Ectodermal cell (in vitro differentiated cells): ENCODE data around the gene TPI1.
"Not testable (repeated sequence)": the region's sequence is repeated elsewhere in the genome, so short reads cannot be mapped to it uniquely, and the experiment has no call there.

Experiments
- H3K27ac ChIP-seq: 2 replicates; pipeline ENCODE4 v1.7.0; 2013; ENCODE audit warnings: mild to moderate bottlenecking, low read depth, low read length; ENCODE audit not compliant: insufficient read depth, poor library complexity, severe bottlenecking
- H3K27me3 ChIP-seq: 2 replicates; pipeline ENCODE4 v1.7.0; 2013; ENCODE audit warnings: mild to moderate bottlenecking, low read length; ENCODE audit not compliant: insufficient read depth, control insufficient read depth, poor library complexity, severe bottlenecking
- H3K36me3 ChIP-seq: one replicate; pipeline ENCODE4 v1.7.0; 2013; ENCODE audit warnings: low read length; ENCODE audit not compliant: control insufficient read depth, insufficient read depth
- H3K4me1 ChIP-seq: one replicate; pipeline ENCODE4 v1.7.0; 2013; ENCODE audit warnings: low read length; ENCODE audit not compliant: control insufficient read depth, insufficient read depth
- H3K4me3 ChIP-seq: 2 replicates; pipeline ENCODE4 v1.7.0; 2013; ENCODE audit warnings: low read depth, low read length, control low read depth; ENCODE audit not compliant: insufficient read depth
- H3K9me3 ChIP-seq: 2 replicates; pipeline ENCODE4 v1.7.0; 2013; ENCODE audit warnings: mild to moderate bottlenecking, low read length, moderate library complexity; ENCODE audit not compliant: control insufficient read depth
- WGBS, 2 experiments: methylation state at CpG; one replicate each; pipeline ENCODE4 v1.1.7; 2013; ENCODE audit warnings: missing lambda C conversion rate in 2 of 2; 5-methylcytosine and 5-hydroxymethylcytosine counted together

The TPI1 gene

DNA sequence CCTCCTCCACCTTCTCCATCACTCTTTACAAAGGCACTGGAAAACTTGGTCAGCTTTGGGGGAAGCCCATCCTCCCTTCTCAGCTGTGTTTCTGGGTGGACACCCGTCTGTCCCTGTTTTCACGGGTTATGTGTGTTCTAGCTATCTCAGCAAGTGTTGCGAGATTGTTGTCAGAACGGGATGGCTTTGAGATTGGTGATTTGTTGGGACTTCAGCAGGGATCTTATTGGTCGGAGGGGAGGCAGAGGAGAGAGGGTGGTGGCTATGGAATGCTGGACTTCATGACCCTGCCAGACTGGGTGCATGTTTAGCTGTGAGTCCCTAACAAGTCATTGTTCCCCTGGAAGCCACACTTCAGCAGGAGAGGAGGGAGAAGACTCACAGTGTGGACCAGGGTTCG is 13.3 kb upstream of the TPI1 start:
- H3K9me3 ChIP-seq: no peaks in the 10 kb centered on the region
- H3K36me3 ChIP-seq: peaks cover 32% of the 10 kb centered on the region
- no peaks in the 10 kb centered on the region for H3K27me3 ChIP-seq
- H3K27ac ChIP-seq: no peak overlapping the region
- WGBS, 2 experiments: 91 to 92% methylated on average over 6 of the region's 6 CpGs
- H3K4me3 ChIP-seq: no peak overlapping the region
- peaks cover 21% of the 10 kb centered on the region for H3K4me1 ChIP-seq

DNA sequence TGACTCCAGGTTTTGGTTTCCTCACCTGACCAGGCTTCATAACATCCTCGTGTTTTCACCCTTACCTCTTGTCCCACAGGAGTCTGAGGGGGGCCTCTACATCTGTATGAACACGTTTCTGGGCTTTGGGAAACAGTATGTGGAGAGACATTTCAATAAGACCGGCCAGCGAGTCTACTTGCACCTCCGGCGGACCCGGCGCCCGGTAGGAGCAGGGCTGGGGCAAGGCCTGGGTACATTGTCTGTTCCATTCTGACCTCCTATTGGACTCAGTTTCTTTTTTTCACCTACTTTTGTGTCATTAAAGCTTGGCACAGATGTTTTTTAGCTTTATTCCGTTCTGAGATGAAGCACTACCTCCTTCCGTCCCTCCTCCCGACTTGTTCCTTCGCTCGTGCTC is 12.0 kb upstream of the TPI1 start:
- WGBS, 2 experiments: 95 to 96% methylated on average over 14 of the region's 14 CpGs
- H3K36me3 ChIP-seq: peaks cover 35% of the 10 kb centered on the region

DNA sequence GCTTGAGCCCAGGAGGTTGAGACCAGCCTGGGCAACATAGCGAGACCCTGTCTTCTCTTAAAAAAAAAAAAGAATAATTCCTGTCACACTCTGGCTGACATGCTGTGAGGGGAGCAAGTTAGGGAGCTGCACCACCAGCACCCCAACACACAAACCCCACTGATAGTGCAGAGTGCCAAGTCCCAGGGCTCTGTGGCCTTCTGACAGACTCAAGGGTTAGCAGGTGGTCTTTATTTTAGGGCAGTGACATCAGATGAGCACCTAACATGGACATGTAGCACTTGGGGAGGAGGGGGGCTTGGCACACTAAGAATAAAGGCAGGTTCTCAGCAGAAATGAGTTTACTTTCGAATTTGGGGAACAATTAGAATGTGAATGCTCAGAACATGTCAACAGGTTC is 8.5 kb upstream of the TPI1 start:
- no peak overlapping the region for H3K4me3 ChIP-seq
- H3K36me3 ChIP-seq: peaks cover 62% of the 10 kb centered on the region
- no peaks in the 10 kb centered on the region for H3K27me3 ChIP-seq
- no peak overlapping the region for H3K27ac ChIP-seq
- no peaks in the 10 kb centered on the region for H3K4me1 ChIP-seq
- no peaks in the 10 kb centered on the region for H3K9me3 ChIP-seq
- 88 to 93% methylated on average over 2 of the region's 2 CpGs for WGBS, 2 experiments

More for the DNA sequence above, 12.0 kb upstream of the TPI1 start:
- peaks cover 11% of the 10 kb centered on the region for H3K4me1 ChIP-seq
- no peaks in the 10 kb centered on the region for H3K27me3 ChIP-seq
- no peaks in the 10 kb centered on the region for H3K9me3 ChIP-seq
- H3K4me3 ChIP-seq: no peak overlapping the region
- H3K27ac ChIP-seq: no peak overlapping the region

DNA sequence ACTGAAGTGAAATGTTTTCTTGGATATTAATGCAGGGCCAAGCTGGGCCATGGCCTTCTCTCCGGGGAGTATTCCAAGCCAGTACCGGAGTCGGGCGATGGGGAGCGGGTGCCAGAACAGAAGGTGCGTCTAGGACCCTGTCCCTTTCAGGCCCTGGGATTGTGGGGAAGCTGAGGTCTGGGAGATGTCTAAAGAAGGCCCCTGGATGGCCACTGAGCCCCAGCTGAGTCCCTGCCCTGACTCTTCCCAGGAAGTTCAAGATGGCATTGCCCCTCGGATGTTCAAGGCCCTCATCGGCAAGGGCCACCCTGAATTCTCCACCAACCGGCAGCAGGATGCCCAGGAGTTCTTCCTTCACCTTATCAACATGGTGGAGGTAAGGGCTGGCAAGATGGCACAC is 7.2 kb upstream of the TPI1 start:
- Histone ChIP-seq H3K27me3 (no peaks in the 10 kb centered on the region), H3K36me3 (peaks cover 73% of the 10 kb centered on the region), H3K9me3 (no peaks in the 10 kb centered on the region), H3K27ac (no peak overlapping the region), H3K4me1 (no peaks in the 10 kb centered on the region), H3K4me3 (no peak overlapping the region)
- 98% methylated on average over 9 of the region's 9 CpGs for WGBS, 2 experiments

GRCh38 chr12:6860942-6861341 is 6.4 kb upstream of the TPI1 start:
- WGBS, 2 experiments: 95 to 96% methylated on average over 7 of the region's 7 CpGs
- Histone ChIP-seq H3K36me3 (peaks cover 76% of the 10 kb centered on the region), H3K9me3 (no peaks in the 10 kb centered on the region), H3K4me3 (no peak overlapping the region), H3K27ac (no peak overlapping the region), H3K4me1 (no peaks in the 10 kb centered on the region), H3K27me3 (no peaks in the 10 kb centered on the region)

- no peak overlapping the region for H3K27ac ChIP-seq
- H3K4me1 ChIP-seq: peaks cover 2% of the 10 kb centered on the region
- H3K27me3 ChIP-seq: no peaks in the 10 kb centered on the region
- no peak overlapping the region for H3K4me3 ChIP-seq
- H3K36me3 ChIP-seq: peaks cover 77% of the 10 kb centered on the region
- no peaks in the 10 kb centered on the region for H3K9me3 ChIP-seq
- WGBS, 2 experiments: 94% methylated on average over 9 of the region's 9 CpGs
Observed at GRCh38 chr12:6861391-6861790, 5.9 kb upstream of the TPI1 start.

DNA sequence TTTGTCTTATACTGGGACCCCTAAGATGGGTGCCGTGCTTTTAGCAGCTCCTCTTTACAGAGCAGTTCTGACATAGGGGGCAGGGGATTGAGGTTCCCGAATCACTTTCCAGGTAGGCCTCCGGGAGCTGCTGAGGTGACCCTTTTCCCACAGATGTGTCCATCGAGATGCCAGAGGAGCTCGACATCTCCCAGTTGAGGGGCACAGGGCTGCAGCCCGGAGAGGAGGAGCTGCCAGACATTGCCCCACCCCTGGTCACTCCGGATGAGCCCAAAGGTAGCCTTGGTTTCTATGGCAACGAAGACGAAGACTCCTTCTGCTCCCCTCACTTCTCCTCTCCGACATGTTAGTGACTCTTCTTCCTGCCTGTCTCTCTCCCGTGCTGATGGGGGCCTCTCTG is 4.3 kb upstream of the TPI1 start:
- no peak overlapping the region for H3K4me3 ChIP-seq
- H3K27ac ChIP-seq: no peak overlapping the region
- H3K9me3 ChIP-seq: no peaks in the 10 kb centered on the region
- WGBS, 2 experiments: 93 to 94% methylated on average over 11 of the region's 11 CpGs
- H3K27me3 ChIP-seq: no peaks in the 10 kb centered on the region
- peaks cover 9% of the 10 kb centered on the region for H3K4me1 ChIP-seq
- H3K36me3 ChIP-seq: peaks cover 65% of the 10 kb centered on the region

- Histone ChIP-seq H3K4me3 (no peak overlapping the region), H3K9me3 (no peaks in the 10 kb centered on the region), H3K4me1 (peaks cover 9% of the 10 kb centered on the region), H3K36me3 (peaks cover 58% of the 10 kb centered on the region), H3K27me3 (no peaks in the 10 kb centered on the region), H3K27ac (no peak overlapping the region)
- 94 to 97% methylated on average over 16 of the region's 16 CpGs for WGBS, 2 experiments
Observed at GRCh38 chr12:6863586-6864321, 3.6 kb upstream of the TPI1 start.

DNA sequence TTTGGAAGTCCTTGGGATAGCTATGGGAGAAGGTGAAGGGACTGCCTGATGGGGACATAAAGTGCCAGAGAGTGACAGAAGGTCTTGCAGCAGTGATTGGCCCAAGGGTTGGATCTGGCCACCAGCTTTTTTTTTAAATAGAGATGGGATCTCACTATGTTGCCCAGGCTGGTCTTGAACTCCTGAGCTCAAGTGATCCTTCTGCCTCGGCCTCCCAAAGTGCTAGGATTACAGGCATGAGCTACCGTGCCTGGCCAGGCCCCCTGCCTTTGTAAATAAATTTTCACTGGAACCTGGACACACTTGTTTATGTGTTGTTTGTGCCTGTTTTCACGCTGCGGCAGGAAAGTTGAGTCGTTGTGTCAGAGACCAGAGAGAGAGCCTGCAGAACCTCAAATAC is 2.0 kb upstream of the TPI1 start:
- H3K9me3 ChIP-seq, H3K4me1 ChIP-seq, H3K27ac ChIP-seq, H3K4me3 ChIP-seq, H3K27me3 ChIP-seq: not testable (repeated sequence)
- peaks cover 53% of the 10 kb centered on the region for H3K36me3 ChIP-seq
- WGBS, 2 experiments: 94 to 97% methylated on average over 5 of the region's 5 CpGs

DNA sequence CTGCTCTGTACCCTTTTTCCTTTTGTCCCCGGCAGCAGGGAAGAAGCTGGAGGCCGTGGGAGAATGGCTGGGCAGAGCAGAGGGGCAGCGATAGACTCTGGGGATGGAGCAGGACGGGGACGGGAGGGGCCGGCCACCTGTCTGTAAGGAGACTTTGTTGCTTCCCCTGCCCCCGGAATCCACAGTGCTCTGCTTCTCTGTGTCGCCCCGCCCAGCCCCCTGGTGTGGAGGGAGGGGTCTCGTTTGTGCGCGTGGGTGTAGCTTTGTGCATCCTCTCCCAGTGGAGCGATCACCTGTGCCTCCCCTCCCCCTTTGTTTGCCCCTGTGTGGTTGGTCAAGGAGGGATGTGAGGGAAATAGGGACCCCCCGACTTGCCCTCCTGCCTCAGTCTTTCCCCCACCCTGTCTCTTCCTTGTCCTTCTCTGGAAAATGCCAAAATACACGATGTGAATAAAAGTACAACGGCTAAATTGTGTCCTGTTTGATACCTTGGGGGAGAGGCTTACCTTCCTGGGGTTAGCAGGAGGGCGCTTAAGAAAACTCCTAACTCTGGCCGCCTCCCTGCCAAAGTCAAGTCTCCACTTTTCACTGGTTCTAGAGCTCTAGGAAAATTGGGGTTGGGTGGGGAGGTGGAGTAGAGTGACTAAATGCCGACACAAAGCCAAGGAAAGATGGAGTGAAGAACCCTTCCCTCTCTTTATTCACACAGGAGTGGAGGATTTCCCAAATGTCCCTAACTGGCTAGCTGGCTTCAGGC is 990 bp upstream of the TPI1 start:
- Histone ChIP-seq H3K27me3 (no peaks in the 10 kb centered on the region), H3K36me3 (peaks cover 51% of the 10 kb centered on the region), H3K4me1 (peaks cover 9% of the 10 kb centered on the region), H3K4me3 (peak overlapping the region; percentile 94), H3K27ac (no peak overlapping the region), H3K9me3 (no peaks in the 10 kb centered on the region)
- WGBS, 2 experiments: 60% methylated on average over 19 of the region's 19 CpGs
